HG02840 (cell line): ENCODE measurements around the gene OTUD5.
"Not testable (repeated sequence)": the region's sequence is repeated elsewhere in the genome, so short reads cannot be mapped to it uniquely, and the experiment has no call there.

Experiments
- ATAC-seq: cut with Tn5 transposase; IDR thresholded peaks from one replicate; pipeline ENCODE4 v1.9.1; 2021; ENCODE audit warnings: mild to moderate bottlenecking, moderate library complexity, moderate number of reproducible peaks; ENCODE audit not compliant: unreplicated experiment, low FRiP score

OTUD5 gene

DNA sequence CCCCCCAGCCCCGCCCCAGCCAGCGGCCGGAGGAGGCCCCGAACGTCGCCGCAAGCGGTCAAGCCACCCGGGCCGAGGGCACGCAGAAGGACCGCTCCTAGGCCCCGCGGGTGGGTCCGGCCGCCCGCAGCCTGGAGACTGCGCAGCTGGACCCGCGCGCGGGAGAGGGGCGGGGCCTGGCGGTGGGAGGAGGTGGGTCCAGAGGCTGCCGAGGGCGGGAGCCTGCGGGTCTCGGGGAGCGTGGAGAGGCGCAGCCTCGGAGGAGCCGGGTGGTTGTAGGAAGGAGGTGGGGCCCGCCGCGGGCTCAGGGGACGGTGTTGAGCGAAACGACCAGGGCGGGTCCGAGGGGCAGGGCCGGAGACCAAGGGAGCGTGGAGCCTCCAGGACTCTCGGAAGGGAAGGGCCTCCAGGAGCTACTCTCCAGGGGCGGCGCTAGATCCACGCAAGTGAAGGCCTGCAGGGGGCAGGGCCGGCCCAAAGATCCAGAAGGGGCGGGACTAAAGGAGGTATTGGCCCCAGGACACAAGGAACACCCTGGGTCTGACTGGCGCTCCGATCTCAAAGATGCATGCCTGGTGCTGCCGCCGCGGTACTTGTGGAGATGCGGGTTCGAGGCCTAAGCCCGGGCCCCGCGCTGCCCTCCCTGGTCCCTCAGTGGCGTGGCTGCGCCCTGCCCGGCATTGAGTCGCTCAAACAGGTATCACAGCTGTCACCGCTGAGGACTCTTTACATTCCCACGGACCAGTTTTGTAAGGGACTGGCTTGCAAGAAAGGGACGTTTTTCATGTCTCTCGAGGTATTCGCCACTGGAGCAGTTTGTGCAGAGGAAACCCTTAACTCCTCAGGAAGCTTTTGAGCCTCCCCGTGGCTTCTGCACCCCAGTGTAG is 65.8 kb downstream of the OTUD5 start:
- peak; percentile 75 for ATAC-seq

GRCh38 chrX:48890934-48891401 is 66.4 kb downstream of the OTUD5 start:
- ATAC-seq: peak; percentile 47

GRCh38 chrX:48890296-48890925 is 67.0 kb downstream of the OTUD5 start:
- ATAC-seq: no peak

DNA sequence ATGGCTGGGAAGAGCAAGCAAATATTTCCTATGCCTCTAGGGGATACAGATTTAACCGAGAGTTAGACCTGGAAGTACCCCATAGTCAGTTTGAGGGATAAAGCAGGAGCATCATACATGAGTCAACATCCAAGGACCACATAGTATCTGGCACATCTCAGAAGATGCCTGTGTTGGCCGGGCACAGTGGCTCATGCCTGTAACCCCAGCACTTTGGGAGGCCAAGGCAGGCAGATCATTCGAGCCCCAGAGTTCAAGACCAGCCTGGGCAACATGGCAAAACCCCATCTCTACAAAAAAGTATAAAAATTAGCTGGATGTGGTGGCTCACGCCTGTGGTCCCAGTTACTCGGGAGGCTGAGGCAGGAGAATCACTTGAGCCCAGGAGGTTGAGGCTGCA is 70.8 kb downstream of the OTUD5 start:
- ATAC-seq: not testable (repeated sequence)

DNA sequence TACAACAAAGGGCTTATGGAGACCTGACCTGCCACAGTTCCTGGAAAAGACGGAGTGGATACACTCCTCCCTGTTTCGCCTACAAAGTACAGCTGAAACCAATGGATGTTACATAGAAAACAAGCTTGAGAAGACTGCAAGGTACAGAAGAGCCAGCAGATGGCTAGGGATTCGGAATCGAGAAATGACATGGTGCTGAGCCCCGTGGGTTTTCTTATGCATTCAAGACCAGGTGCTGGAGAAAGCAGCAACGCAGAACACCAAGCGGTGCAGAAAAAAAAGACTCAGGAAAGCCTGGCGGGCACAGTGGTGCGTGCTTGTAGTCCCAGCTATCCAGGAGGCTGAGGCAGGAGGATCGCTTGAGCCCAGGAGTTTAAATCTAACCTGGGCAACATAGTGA is 73.7 kb downstream of the OTUD5 start:
- no peak for ATAC-seq

DNA sequence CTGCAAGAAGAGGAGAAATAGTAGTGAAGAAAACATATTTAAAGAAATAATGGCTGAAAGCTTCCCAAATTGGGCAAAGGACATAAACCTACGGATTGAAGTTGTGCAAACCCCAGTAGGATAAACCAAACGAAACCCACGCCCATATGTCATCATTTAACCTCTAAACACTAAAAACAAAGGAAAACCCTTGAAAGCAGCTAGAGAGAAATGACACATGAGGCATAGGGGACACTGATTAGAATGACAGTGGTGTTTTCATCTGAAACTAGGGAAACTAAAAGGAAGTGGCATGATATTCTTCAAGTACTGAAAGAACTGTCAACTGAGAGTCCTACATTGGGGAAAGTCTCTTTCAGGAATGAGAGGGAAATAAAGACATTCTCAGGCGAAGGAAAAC is 80.5 kb downstream of the OTUD5 start:
- not testable (repeated sequence) for ATAC-seq
